Activated naive CD8-positive, alpha-beta T cell treated with anti-CD3 and anti-CD28 coated beads, Interleukin-2, amount 50 U/mL, for 24 hours (primary cell): Measurements from ENCODE around the gene HIF1AN.

Source experiments
- ATAC-seq: fragments of 150-1000 bp; cut with Tn5 transposase; one replicate; pipeline ENCODE4 v1.10.0; 2021
- DNase-seq: peaks from one replicate; pipeline ENCODE4 v3.0.0; 2021
- H3K27ac Mint-ChIP-seq: one replicate; pipeline ENCODE4 v1.8.0; 2021; ENCODE audit warnings: mild to moderate bottlenecking, mixed read lengths
- H3K27me3 Mint-ChIP-seq: one replicate; pipeline ENCODE4 v1.8.0; 2021; ENCODE audit warnings: mixed read lengths
- H3K36me3 Mint-ChIP-seq: one replicate; pipeline ENCODE4 v1.8.0; 2021; ENCODE audit warnings: low read depth, mixed read lengths
- H3K4me1 Mint-ChIP-seq: one replicate; pipeline ENCODE4 v1.8.0; 2021; ENCODE audit warnings: mixed read lengths
- H3K4me3 Mint-ChIP-seq: one replicate; pipeline ENCODE4 v1.8.0; 2021; ENCODE audit warnings: mild to moderate bottlenecking, moderate library complexity, mixed read lengths
- H3K9me3 Mint-ChIP-seq: one replicate; pipeline ENCODE4 v1.8.0; 2021; ENCODE audit warnings: mixed read lengths

Gene HIF1AN

DNA sequence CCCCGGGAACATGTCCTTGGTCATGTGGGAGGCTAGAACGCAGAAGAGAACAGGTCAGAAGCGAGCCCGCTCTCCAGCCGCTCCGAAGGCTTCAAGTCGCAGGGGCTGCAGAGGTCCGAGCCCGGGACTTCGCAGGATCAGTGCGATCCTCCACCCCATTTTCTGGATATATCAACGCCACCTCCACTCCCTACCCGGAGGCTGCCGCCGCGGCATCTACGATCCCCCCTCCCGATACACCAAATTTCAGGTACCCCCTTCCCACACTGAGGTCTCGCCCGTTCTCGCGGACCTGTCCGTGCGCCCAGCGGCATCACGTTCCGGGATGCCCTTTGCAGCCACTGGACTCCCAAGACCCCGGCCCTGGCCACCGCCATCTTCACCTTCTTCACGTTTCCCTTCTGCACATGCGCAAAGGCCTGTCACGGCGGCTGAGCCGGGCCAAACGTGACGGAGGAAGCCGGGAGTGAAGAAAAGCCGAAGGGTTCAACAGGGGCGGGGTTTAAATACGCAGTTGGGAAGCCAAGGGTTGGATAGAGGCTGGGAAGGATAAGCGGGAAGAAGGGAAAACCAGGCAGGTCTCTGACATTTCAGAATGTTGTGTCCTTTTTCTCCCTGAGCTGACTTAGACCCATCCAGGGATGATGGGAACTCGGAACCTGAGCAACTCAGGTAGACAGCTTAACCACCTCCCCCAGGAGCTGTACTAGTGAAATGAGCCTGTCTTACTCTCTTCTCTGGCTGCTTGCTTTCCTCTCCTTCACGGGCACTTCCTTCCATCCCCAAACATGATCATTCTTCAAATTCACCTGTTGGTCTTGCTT lies 6.1 kb upstream of the HIF1AN start, which contains the start of gene NDUFB8:
Gene NDUFB8, minus strand, starts transcription at position 397 of the 824 bp plus-strand sequence. Its CDS starts 20 bp downstream, at position 377.
- Mint-ChIP-seq H3K27ac (peak within 1 kb of the TSS; percentile 91), H3K36me3 (peaks cover 33% of the 10 kb centered on the region), H3K27me3 (no peaks in the 10 kb centered on the region), H3K4me1 (peaks cover 48% of the 10 kb centered on the region), H3K9me3 (no peaks in the 10 kb centered on the region), H3K4me3 (peak within 1 kb of the TSS; percentile 88)
- ATAC-seq (peak; percentile 71), DNase-seq (peak; percentile 91)

DNA sequence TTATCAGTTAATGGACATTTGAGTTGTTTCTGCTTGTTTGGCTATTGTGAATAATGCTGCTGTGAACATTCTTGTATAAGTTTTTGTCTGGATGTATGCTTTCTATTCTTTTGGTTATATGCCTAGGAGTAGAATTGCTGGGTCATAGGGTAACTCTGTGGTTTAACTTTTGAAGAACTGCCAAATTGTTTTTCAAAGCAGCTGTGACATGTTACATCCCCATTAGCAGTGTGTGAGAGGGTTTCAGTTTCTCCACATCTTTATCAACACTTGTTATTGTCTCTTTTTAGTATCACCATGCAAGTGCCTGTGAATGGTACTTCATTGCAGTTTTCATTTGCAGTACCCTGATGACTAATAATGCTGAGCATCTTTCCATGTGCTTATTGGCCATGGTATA lies 4.0 kb upstream of the HIF1AN start:
- Mint-ChIP-seq H3K9me3 (no peaks in the 10 kb centered on the region), H3K36me3 (peaks cover 16% of the 10 kb centered on the region), H3K4me1 (peaks cover 38% of the 10 kb centered on the region), H3K4me3 (no peak overlapping the region), H3K27ac (no peak overlapping the region), H3K27me3 (no peaks in the 10 kb centered on the region)
- ATAC-seq: peak; percentile 4
- DNase-seq: no peak

DNA sequence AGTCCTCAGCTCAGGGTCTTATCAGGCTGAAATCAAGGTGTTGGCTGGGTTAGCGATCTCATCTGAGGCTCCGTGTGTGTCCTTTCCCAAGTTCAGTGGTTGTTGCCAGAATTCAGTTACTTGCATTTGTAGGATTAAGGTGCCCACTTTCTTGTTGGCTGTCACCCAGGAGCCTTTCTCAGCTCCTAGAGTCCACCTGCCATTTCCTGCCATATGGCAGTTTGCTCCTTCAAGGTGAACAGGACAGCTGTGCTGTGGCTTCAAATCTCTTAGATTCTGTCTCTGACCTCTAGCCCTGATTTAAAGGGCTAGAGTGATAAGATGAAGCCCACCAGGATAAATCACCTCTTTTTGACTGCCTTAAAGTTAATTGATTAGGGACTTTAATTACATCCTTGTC lies 1.0 kb upstream of the HIF1AN start:
- H3K4me1 Mint-ChIP-seq: peaks cover 23% of the 10 kb centered on the region
- H3K9me3 Mint-ChIP-seq: no peaks in the 10 kb centered on the region
- ATAC-seq (no peak), DNase-seq (no peak)
- peaks cover 18% of the 10 kb centered on the region for H3K36me3 Mint-ChIP-seq
- no peak overlapping the region for H3K27ac Mint-ChIP-seq
- H3K4me3 Mint-ChIP-seq: no peak overlapping the region
- H3K27me3 Mint-ChIP-seq: no peaks in the 10 kb centered on the region

DNA sequence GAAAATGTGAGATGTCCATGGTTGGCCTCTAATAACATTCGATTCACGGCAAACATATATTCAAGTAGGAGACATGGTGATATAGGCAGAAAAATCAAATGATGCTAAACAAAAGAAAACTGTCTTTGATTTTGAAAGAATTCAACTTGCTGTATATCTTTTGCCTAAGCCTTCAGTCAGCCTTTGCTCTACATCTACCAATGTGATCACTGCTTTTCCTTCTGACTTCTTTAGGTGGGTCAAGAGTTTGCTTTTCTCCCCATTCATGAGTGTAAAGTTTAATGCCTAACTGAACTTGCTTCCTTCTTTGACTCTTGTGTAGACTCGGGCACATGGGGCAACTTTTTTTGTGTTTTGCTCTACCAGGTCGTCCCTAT lies 417 bp upstream of the HIF1AN start:
- ATAC-seq: peak; percentile 6
- no peaks in the 10 kb centered on the region for H3K9me3 Mint-ChIP-seq

DNA sequence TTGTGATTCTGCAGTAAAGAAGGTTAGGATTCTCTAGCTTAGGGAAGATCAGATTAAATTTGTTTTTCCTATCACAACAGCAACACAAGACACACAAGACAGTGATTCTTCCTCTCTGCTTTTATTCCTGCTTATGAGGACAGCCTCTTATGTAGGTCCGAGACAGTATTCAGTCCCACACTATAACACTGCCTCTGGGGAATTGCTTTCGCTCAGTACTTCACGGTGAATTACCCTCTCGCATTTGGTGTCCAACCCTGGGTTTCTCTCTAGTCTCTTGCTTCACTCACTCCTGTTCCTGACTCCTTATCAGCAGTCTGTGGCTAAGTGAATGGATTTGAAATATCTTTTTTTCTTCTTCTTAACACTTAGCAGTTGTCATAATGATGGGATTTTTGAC lies 1.7 kb downstream of the HIF1AN start:
- H3K27ac Mint-ChIP-seq: no peak overlapping the region
- no peak for ATAC-seq
- no peaks in the 10 kb centered on the region for H3K27me3 Mint-ChIP-seq
- H3K9me3 Mint-ChIP-seq: no peaks in the 10 kb centered on the region
- H3K36me3 Mint-ChIP-seq: peaks cover 29% of the 10 kb centered on the region
- H3K4me1 Mint-ChIP-seq: peaks cover 6% of the 10 kb centered on the region
- H3K4me3 Mint-ChIP-seq: no peak overlapping the region
- no peak for DNase-seq

More for the DNA sequence above, 417 bp upstream of the HIF1AN start:
- H3K27ac Mint-ChIP-seq: no peak overlapping the region
- H3K27me3 Mint-ChIP-seq: no peaks in the 10 kb centered on the region
- peaks cover 17% of the 10 kb centered on the region for H3K4me1 Mint-ChIP-seq
- H3K4me3 Mint-ChIP-seq: no peak overlapping the region
- no peak for DNase-seq
- peaks cover 19% of the 10 kb centered on the region for H3K36me3 Mint-ChIP-seq

- Mint-ChIP-seq H3K4me3 (no peak overlapping the region), H3K27ac (no peak overlapping the region), H3K9me3 (no peaks in the 10 kb centered on the region), H3K4me1 (no peaks in the 10 kb centered on the region), H3K27me3 (no peaks in the 10 kb centered on the region), H3K36me3 (peaks cover 45% of the 10 kb centered on the region)
- ATAC-seq (no peak), DNase-seq (no peak)
Measured at GRCh38 chr10:100544950-100545349, 9.2 kb downstream of the HIF1AN start.

DNA sequence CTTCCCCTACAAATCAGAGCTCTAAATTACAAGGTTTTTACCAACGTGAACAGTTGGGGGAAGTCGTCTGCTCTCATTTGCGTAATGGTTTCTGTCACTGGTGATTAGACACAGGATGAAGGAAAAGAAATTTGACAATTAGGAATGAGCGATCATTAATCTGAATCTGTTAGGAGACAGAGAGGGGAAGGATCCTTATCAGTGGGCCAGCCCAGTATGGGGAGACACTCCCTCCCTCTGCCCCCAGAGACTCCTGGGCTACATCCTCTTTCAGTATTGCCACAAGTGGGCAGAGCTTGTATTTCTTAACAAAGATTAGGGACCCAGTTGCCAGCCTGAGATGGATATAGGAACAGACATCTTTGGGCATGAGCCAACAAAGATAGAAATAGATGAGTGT lies 15.5 kb downstream of the HIF1AN start:
- DNase-seq (no peak), ATAC-seq (no peak)
- Mint-ChIP-seq H3K9me3 (no peaks in the 10 kb centered on the region), H3K4me1 (no peaks in the 10 kb centered on the region), H3K36me3 (peaks cover 19% of the 10 kb centered on the region), H3K27me3 (no peaks in the 10 kb centered on the region), H3K27ac (no peak overlapping the region), H3K4me3 (no peak overlapping the region)

- Mint-ChIP-seq H3K36me3 (peaks cover 16% of the 10 kb centered on the region), H3K27me3 (no peaks in the 10 kb centered on the region), H3K27ac (no peak overlapping the region), H3K4me3 (no peak overlapping the region), H3K9me3 (no peaks in the 10 kb centered on the region), H3K4me1 (no peaks in the 10 kb centered on the region)
- no peak for DNase-seq
- no peak for ATAC-seq
Measured at GRCh38 chr10:100551738-100552137, 16.0 kb downstream of the HIF1AN start.

- Mint-ChIP-seq H3K36me3 (peaks cover 7% of the 10 kb centered on the region), H3K4me3 (no peak overlapping the region), H3K27ac (no peak overlapping the region), H3K27me3 (no peaks in the 10 kb centered on the region), H3K4me1 (no peaks in the 10 kb centered on the region), H3K9me3 (no peaks in the 10 kb centered on the region)
- DNase-seq (no peak), ATAC-seq (no peak)
Measured at GRCh38 chr10:100553929-100554328, 18.2 kb downstream of the HIF1AN start.

DNA sequence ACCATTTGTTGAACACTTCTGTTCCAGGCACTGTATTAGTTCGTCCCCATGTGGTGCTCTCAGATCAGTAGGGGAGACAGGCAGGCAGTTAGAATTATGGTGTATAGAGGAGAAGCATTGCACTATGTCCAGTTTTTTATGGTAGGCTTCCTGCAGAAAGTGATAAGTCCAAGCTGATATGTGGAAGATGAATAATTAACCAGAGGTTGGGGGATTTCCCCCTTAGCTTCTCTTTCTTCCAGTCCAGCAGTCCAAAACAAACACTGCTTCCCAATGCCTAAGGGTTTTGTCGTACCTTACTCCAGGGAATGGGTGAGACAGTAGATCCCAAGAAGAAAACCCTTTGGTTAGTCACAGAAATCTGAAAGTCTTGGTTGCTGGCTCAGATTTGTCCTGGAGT lies 19.2 kb downstream of the HIF1AN start:
- no peak for ATAC-seq
- H3K27me3 Mint-ChIP-seq: no peaks in the 10 kb centered on the region
- no peak overlapping the region for H3K27ac Mint-ChIP-seq
- no peaks in the 10 kb centered on the region for H3K4me1 Mint-ChIP-seq
- H3K36me3 Mint-ChIP-seq: peaks cover 4% of the 10 kb centered on the region
- no peaks in the 10 kb centered on the region for H3K9me3 Mint-ChIP-seq
- DNase-seq: no peak
- no peak overlapping the region for H3K4me3 Mint-ChIP-seq

- Mint-ChIP-seq H3K9me3 (no peaks in the 10 kb centered on the region), H3K4me3 (no peak overlapping the region), H3K4me1 (peaks cover 13% of the 10 kb centered on the region), H3K36me3 (peaks cover 5% of the 10 kb centered on the region), H3K27me3 (peaks cover 23% of the 10 kb centered on the region), H3K27ac (no peak overlapping the region)
- DNase-seq (no peak), ATAC-seq (no peak)
Measured at GRCh38 chr10:100560248-100560647, 24.5 kb downstream of the HIF1AN start.

DNA sequence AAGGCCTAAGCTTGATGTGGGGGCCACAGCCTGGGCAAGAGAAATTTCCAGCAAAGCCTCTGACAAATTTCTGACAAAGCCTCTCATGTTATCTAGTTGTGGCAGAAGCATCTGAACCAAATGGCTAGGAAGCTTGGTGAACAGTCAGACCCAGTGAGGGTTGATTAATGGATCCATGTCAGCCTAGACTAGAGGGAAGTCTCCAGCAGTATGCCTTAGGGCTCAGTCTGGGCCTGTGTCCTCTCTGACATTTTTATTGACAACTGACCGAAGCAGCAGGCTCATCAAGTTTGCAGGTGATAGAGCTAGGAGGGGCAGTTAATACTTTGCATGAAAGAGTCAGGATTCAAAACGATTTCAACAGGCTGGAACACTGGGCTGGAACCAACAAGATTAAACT lies 25.3 kb downstream of the HIF1AN start:
- ATAC-seq: no peak
- Mint-ChIP-seq H3K27me3 (peaks cover 30% of the 10 kb centered on the region), H3K4me3 (no peak overlapping the region), H3K4me1 (peaks cover 13% of the 10 kb centered on the region), H3K36me3 (peaks cover 5% of the 10 kb centered on the region), H3K9me3 (no peaks in the 10 kb centered on the region), H3K27ac (no peak overlapping the region)
- no peak for DNase-seq

DNA sequence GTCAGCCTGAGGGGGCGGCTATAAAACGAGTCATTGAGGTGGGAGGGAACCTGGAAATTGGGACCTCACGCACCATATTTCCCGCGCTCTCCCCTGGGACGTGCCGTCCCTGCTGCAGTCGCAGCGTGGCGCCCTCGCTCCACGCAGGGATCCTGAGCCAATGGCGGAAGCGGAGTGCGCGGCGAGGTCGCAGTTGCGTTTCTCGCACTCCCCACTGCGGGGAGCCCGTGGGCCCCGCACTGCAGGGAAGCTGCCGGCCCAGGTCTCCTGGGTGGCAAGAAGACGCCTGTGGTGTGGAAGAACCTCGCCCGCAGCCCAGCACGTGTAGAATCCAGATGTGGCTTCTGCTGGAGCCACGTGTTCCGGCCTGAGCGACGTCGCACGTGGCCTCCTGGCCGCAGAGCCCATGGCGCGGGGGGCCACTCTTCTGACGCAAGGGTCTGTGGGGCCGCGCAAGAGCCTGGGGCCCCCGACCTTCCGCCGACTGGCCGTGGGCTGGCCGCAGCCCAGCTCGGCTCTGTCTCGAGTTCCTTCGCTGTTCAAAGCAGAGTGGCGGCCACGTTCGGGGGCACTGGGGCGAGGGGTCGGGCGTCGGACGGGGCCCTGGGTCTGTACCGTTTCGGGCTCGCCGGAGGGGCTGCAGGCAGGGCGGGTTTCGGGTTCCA lies 26.4 kb downstream of the HIF1AN start:
- DNase-seq: peak; percentile 81
- no peak overlapping the region for H3K4me3 Mint-ChIP-seq
- peaks cover 13% of the 10 kb centered on the region for H3K4me1 Mint-ChIP-seq
- H3K27me3 Mint-ChIP-seq: peaks cover 41% of the 10 kb centered on the region
- peaks cover 5% of the 10 kb centered on the region for H3K36me3 Mint-ChIP-seq
- peak; percentile 76 for ATAC-seq
- H3K9me3 Mint-ChIP-seq: no peaks in the 10 kb centered on the region
- peak overlapping the region; percentile 15 for H3K27ac Mint-ChIP-seq

- peaks cover 2% of the 10 kb centered on the region for H3K36me3 Mint-ChIP-seq
- no peak for DNase-seq
- no peak for ATAC-seq
- no peak overlapping the region for H3K4me3 Mint-ChIP-seq
- peaks cover 50% of the 10 kb centered on the region for H3K27me3 Mint-ChIP-seq
- H3K9me3 Mint-ChIP-seq: no peaks in the 10 kb centered on the region
- H3K4me1 Mint-ChIP-seq: peaks cover 13% of the 10 kb centered on the region
- H3K27ac Mint-ChIP-seq: no peak overlapping the region
Measured at GRCh38 chr10:100565206-100565985, 29.7 kb downstream of the HIF1AN start.
